Activated CD4-positive, alpha-beta memory T cell treated with anti-CD3 and anti-CD28 coated beads for 36 hours (primary cell): ENCODE data around the gene SCN5A. TPM values are rescaled to one million over a fixed set of nuclear protein-coding genes. Genes with fewer than 3 reads are reported as not detected.
A peak's percentile ranks its signal among the peaks of the same experiment; 100 is the strongest.

Experiments
- CTCF ChIA-PET: fragments of 350-600 bp; sonication (Branson Sonifier 250); formaldehyde crosslinking; loops from one replicate; lab custom pipeline; 2021; ENCODE audit warnings: antibody characterized with exemption, inconsistent platforms; lab: Charles Lee
- POLR2A ChIA-PET: fragments of 350-600 bp; sonication (Branson Sonifier 250); formaldehyde crosslinking; loops from one replicate; lab custom pipeline; 2021; ENCODE audit warnings: antibody characterized with exemption; lab: Charles Lee
- DNase-seq: peaks from one replicate; pipeline ENCODE4 v3.0.0-alpha.2; 2020
- H3K27ac Mint-ChIP-seq: one replicate; pipeline ENCODE4 v1.8.0; 2021; ENCODE audit warnings: mixed read lengths
- H3K27me3 Mint-ChIP-seq: one replicate; pipeline ENCODE4 v1.8.0; 2021; ENCODE audit warnings: mixed read lengths
- H3K36me3 Mint-ChIP-seq: one replicate; pipeline ENCODE4 v1.8.0; 2021; ENCODE audit warnings: mixed read lengths
- H3K4me1 Mint-ChIP-seq: one replicate; pipeline ENCODE4 v1.8.0; 2021; ENCODE audit warnings: low read depth, mixed read lengths
- H3K4me3 Mint-ChIP-seq: one replicate; pipeline ENCODE4 v1.8.0; 2021; ENCODE audit warnings: mild to moderate bottlenecking, mixed read lengths
- H3K9me3 Mint-ChIP-seq: one replicate; pipeline ENCODE4 v1.8.0; 2021; ENCODE audit warnings: mixed read lengths
- intact Hi-C: fragments of 100-400 bp; cut with micrococcal nuclease; formaldehyde crosslinking; loops from one replicate; pipeline ENCODE4 v1.15.1; 2023
- total RNA-seq, 2 experiments: library from RNA; stranded (reverse); gene quantifications; one replicate each; pipeline ENCODE4 v1.2.3, GENCODE V29; 2021

The SCN5A gene
- total RNA-seq, 2 experiments from 2014 or later = 0.12 to 0.34 TPM

GRCh38 chr3:38534180-38534579 lies 115.3 kb downstream of the SCN5A start:
- peaks cover 20% of the 10 kb centered on the region for H3K36me3 Mint-ChIP-seq
- ChIA-PET CTCF (interaction anchor here (0.6 to 1.0 kb wide), 3 partner anchors 12 to 209 kb away, joined by 3 to 8 read pairs (median 3); no protein-coding TSS in a partner anchor), POLR2A (no interaction called here)
- H3K27me3 Mint-ChIP-seq = no peaks in the 10 kb centered on the region
- H3K27ac Mint-ChIP-seq = no peak overlapping the region
- H3K9me3 Mint-ChIP-seq = no peaks in the 10 kb centered on the region
- H3K4me1 Mint-ChIP-seq = peaks cover 3% of the 10 kb centered on the region
- no peak for DNase-seq
- no peak overlapping the region for H3K4me3 Mint-ChIP-seq
- intact Hi-C loops = no loop called here

- H3K27ac Mint-ChIP-seq = no peak overlapping the region
- intact Hi-C loops = no loop called here
- H3K4me3 Mint-ChIP-seq = no peak overlapping the region
- ChIA-PET CTCF (interaction anchor here (1.0 kb wide), 1 partner anchor 12 kb away, joined by 8 read pairs; no protein-coding TSS in a partner anchor), POLR2A (no interaction called here)
- DNase-seq = no peak
- no peaks in the 10 kb centered on the region for H3K27me3 Mint-ChIP-seq
- peaks cover 21% of the 10 kb centered on the region for H3K36me3 Mint-ChIP-seq
- H3K9me3 Mint-ChIP-seq = no peaks in the 10 kb centered on the region
- peaks cover 3% of the 10 kb centered on the region for H3K4me1 Mint-ChIP-seq
These were observed 116.1 kb downstream of the SCN5A start for GRCh38 chr3:38533285-38533976.

GRCh38 chr3:38532529-38532928 lies 117.0 kb downstream of the SCN5A start:
- POLR2A ChIA-PET = no interaction called here
- Mint-ChIP-seq H3K4me1 (peaks cover 3% of the 10 kb centered on the region), H3K4me3 (no peak overlapping the region), H3K9me3 (no peaks in the 10 kb centered on the region), H3K27me3 (no peaks in the 10 kb centered on the region), H3K36me3 (peaks cover 27% of the 10 kb centered on the region), H3K27ac (no peak overlapping the region)
- intact Hi-C loops = no loop called here
- CTCF ChIA-PET = interaction anchor here (3.3 kb wide), 1 partner anchor 11 kb away, joined by 18 read pairs; no protein-coding TSS in a partner anchor
- DNase-seq = no peak

- Mint-ChIP-seq H3K9me3 (no peaks in the 10 kb centered on the region), H3K4me3 (no peak overlapping the region), H3K4me1 (no peaks in the 10 kb centered on the region), H3K27ac (no peak overlapping the region), H3K27me3 (no peaks in the 10 kb centered on the region), H3K36me3 (peaks cover 41% of the 10 kb centered on the region)
- no peak for DNase-seq
- ChIA-PET CTCF (interaction anchor here (0.8 kb wide), 1 partner anchor 8 kb away, joined by 3 read pairs; no protein-coding TSS in a partner anchor), POLR2A (no interaction called here)
- intact Hi-C loops = no loop called here
These were observed 121.0 kb downstream of the SCN5A start for GRCh38 chr3:38528457-38528856.

GRCh38 chr3:38526792-38527191 lies 122.7 kb downstream of the SCN5A start:
- H3K9me3 Mint-ChIP-seq = no peaks in the 10 kb centered on the region
- H3K36me3 Mint-ChIP-seq = peaks cover 43% of the 10 kb centered on the region
- intact Hi-C loops = no loop called here
- POLR2A ChIA-PET = no interaction called here
- no peak overlapping the region for H3K4me3 Mint-ChIP-seq
- H3K27ac Mint-ChIP-seq = no peak overlapping the region
- no peak for DNase-seq
- CTCF ChIA-PET = interaction anchor here (1.5 kb wide), 1 partner anchor 30 kb away, joined by 4 read pairs; the partner anchor contains the start of gene EXOG
- no peaks in the 10 kb centered on the region for H3K27me3 Mint-ChIP-seq
- no peaks in the 10 kb centered on the region for H3K4me1 Mint-ChIP-seq

GRCh38 chr3:38524141-38524739 lies 125.2 kb downstream of the SCN5A start:
- intact Hi-C loops = no loop called here
- H3K4me1 Mint-ChIP-seq = peaks cover 21% of the 10 kb centered on the region
- peaks cover 33% of the 10 kb centered on the region for H3K36me3 Mint-ChIP-seq
- DNase-seq = no peak
- ChIA-PET CTCF (interaction anchor here (0.9 to 2.8 kb wide), 4 partner anchors 27 to 476 kb away, joined by 4 to 12 read pairs (median 4); no protein-coding TSS in a partner anchor), POLR2A (no interaction called here)
- no peak overlapping the region for H3K27ac Mint-ChIP-seq
- no peak overlapping the region for H3K4me3 Mint-ChIP-seq
- no peaks in the 10 kb centered on the region for H3K27me3 Mint-ChIP-seq
- no peaks in the 10 kb centered on the region for H3K9me3 Mint-ChIP-seq

GRCh38 chr3:38522002-38522401 lies 127.5 kb downstream of the SCN5A start:
- Mint-ChIP-seq H3K4me3 (no peak overlapping the region), H3K27ac (no peak overlapping the region), H3K4me1 (peaks cover 30% of the 10 kb centered on the region), H3K9me3 (no peaks in the 10 kb centered on the region), H3K27me3 (no peaks in the 10 kb centered on the region), H3K36me3 (peaks cover 31% of the 10 kb centered on the region)
- DNase-seq = no peak
- POLR2A ChIA-PET = interaction anchor here (0.6 kb wide), 1 partner anchor 16 kb away, joined by 3 read pairs; no protein-coding TSS in a partner anchor
- intact Hi-C loops = no loop called here
- CTCF ChIA-PET = interaction anchor here (0.6 to 6.0 kb wide), 49 partner anchors 9 to 769 kb away, joined by 3 to 81 read pairs (median 6); partner anchors contain the start of genes EXOG, SCN5A and XYLB

GRCh38 chr3:38521391-38521987 lies 128.0 kb downstream of the SCN5A start:
- peaks cover 30% of the 10 kb centered on the region for H3K4me1 Mint-ChIP-seq
- H3K4me3 Mint-ChIP-seq = no peak overlapping the region
- peaks cover 33% of the 10 kb centered on the region for H3K36me3 Mint-ChIP-seq
- H3K27me3 Mint-ChIP-seq = no peaks in the 10 kb centered on the region
- intact Hi-C loops = loop anchor here (1.0 kb wide), 2 partner anchors 130 to 479 kb away; no protein-coding TSS in a partner anchor
- CTCF ChIA-PET = interaction anchor here (0.6 to 6.0 kb wide), 54 partner anchors 9 to 892 kb away, joined by 3 to 81 read pairs (median 5); partner anchors contain the start of genes EXOG, SCN5A and XYLB
- peak; percentile 72 for DNase-seq
- POLR2A ChIA-PET = no interaction called here
- no peaks in the 10 kb centered on the region for H3K9me3 Mint-ChIP-seq
- H3K27ac Mint-ChIP-seq = no peak overlapping the region

- Mint-ChIP-seq H3K9me3 (no peaks in the 10 kb centered on the region), H3K27ac (peak overlapping the region; percentile 75), H3K36me3 (peaks cover 22% of the 10 kb centered on the region), H3K4me3 (no peak overlapping the region), H3K27me3 (no peaks in the 10 kb centered on the region), H3K4me1 (peaks cover 30% of the 10 kb centered on the region)
- POLR2A ChIA-PET = no interaction called here
- no peak for DNase-seq
- intact Hi-C loops = loop anchor here (1.0 kb wide), 1 partner anchor 23 kb away; the partner anchor contains the start of gene EXOG
- CTCF ChIA-PET = interaction anchor here (0.9 to 6.0 kb wide), 13 partner anchors 9 to 743 kb away, joined by 3 to 81 read pairs (median 11); partner anchors contain the start of genes EXOG, SCN5A and XYLB
These were observed 129.8 kb downstream of the SCN5A start for GRCh38 chr3:38519651-38520050.

- peaks cover 17% of the 10 kb centered on the region for H3K36me3 Mint-ChIP-seq
- intact Hi-C loops = loop anchor here (1.0 kb wide), 1 partner anchor 23 kb away; the partner anchor contains the start of gene EXOG
- POLR2A ChIA-PET = no interaction called here
These were observed 130.5 kb downstream of the SCN5A start for GRCh38 chr3:38519000-38519399.

GRCh38 chr3:38516669-38517068 lies 132.8 kb downstream of the SCN5A start:
- POLR2A ChIA-PET = no interaction called here
- H3K4me3 Mint-ChIP-seq = no peak overlapping the region

More at GRCh38 chr3:38519000-38519399, 130.5 kb downstream of the SCN5A start:
- DNase-seq = no peak
- H3K4me3 Mint-ChIP-seq = no peak overlapping the region
- H3K27ac Mint-ChIP-seq = peak overlapping the region; percentile 31
- no peaks in the 10 kb centered on the region for H3K27me3 Mint-ChIP-seq
- H3K4me1 Mint-ChIP-seq = peaks cover 30% of the 10 kb centered on the region
- CTCF ChIA-PET = interaction anchor here (1.0 to 6.0 kb wide), 8 partner anchors 9 to 481 kb away, joined by 3 to 81 read pairs (median 5); partner anchors contain the start of genes EXOG and XYLB
- H3K9me3 Mint-ChIP-seq = no peaks in the 10 kb centered on the region

More at GRCh38 chr3:38516669-38517068, 132.8 kb downstream of the SCN5A start:
- Mint-ChIP-seq H3K36me3 (peaks cover 14% of the 10 kb centered on the region), H3K9me3 (no peaks in the 10 kb centered on the region), H3K4me1 (peaks cover 30% of the 10 kb centered on the region), H3K27ac (no peak overlapping the region), H3K27me3 (no peaks in the 10 kb centered on the region)
- intact Hi-C loops = no loop called here
- DNase-seq = no peak
- CTCF ChIA-PET = interaction anchor here (0.6 kb wide), 1 partner anchor 171 kb away, joined by 4 read pairs; no protein-coding TSS in a partner anchor
